ENCODE data around the gene FOXO6. TPM values are rescaled to one million over a fixed set of nuclear protein-coding genes. Genes with fewer than 3 reads are reported as not detected.
A peak's percentile ranks its signal among the peaks of the same experiment; 100 is the strongest.

The FOXO6 gene
- total RNA-seq, 2 experiments from 2014 or later: 0.20 TPM; not detected in 1

DNA sequence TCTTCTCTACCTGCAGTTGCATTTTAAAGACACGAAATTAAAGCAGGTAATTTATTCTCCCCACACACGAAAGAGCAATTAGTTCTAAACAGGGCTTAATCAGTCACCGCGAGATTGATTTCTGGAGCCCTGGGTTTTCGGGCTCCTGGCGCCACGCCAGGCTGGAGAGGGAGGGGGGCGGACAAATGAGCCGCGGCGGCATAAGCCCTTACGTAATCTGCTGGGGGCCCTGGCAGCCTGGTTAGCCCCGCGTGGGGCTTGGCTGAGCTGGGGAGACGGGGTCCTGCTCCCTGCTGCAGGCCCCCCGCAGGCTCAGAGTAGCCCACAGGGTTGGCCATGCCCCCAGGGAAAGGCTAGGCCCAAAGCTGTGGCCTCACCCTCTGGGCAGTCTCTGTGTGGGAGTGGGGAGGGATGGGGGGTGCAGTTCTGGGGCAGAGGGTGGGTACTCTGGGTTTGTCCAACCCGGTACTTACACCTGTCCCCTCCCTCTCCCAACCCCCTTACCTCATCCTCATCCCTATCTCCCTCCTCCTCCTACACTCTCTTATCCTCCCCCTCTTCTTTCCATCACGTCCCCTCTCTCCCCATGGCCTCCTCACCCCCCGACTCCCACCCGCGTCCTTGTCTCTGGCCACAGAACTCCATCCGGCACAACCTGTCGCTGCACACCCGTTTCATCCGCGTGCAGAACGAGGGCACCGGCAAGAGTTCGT, 19.9 kb downstream of the FOXO6 start:
- Mint-ChIP-seq H3K27ac (no peak overlapping the region), H3K9me3 (no peaks in the 10 kb centered on the region), H3K27me3 (peaks cover 49% of the 10 kb centered on the region), H3K4me1 (peaks cover 14% of the 10 kb centered on the region), H3K4me3 (peak overlapping the region; percentile 58), H3K36me3 (ENCODE audit: low read depth) (no peaks in the 10 kb centered on the region)
- DNase-seq: no peak
- CTCF ChIA-PET: no interaction called here
- POLR2A ChIA-PET: interaction anchor here (0.8 kb wide), 1 partner anchor 23 kb away, joined by 3 read pairs; no protein-coding TSS in a partner anchor

DNA sequence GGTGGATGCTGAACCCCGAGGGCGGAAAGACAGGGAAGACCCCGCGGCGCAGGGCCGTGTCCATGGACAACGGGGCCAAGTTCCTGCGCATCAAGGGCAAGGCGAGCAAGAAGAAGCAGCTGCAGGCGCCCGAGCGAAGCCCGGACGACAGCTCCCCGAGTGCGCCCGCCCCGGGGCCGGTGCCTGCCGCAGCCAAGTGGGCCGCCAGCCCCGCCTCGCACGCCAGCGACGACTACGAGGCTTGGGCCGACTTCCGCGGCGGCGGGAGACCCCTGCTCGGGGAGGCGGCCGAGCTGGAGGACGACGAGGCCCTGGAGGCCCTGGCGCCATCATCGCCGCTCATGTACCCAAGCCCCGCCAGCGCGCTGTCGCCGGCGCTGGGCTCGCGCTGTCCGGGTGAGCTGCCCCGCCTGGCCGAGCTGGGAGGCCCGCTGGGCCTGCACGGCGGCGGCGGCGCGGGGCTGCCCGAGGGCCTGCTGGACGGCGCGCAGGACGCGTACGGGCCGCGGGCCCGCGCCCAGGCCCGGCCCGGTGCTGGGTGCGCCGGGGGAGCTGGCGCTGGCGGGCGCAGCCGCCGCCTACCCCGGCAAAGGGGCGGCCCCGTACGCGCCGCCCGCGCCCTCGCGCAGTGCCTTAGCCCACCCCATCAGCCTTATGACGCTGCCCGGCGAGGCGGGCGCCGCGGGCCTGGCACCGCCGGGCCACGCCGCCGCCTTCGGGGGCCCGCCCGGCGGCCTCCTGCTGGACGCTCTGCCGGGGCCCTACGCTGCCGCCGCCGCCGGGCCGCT, 20.7 kb downstream of the FOXO6 start:
- no peak overlapping the region for H3K27ac Mint-ChIP-seq
- no peaks in the 10 kb centered on the region for H3K36me3 Mint-ChIP-seq (ENCODE audit: low read depth)
- no peak for DNase-seq
- no peaks in the 10 kb centered on the region for H3K9me3 Mint-ChIP-seq
- peaks cover 14% of the 10 kb centered on the region for H3K4me1 Mint-ChIP-seq
- peaks cover 48% of the 10 kb centered on the region for H3K27me3 Mint-ChIP-seq
- ChIA-PET POLR2A (interaction anchor here (0.8 kb wide), 1 partner anchor 22 kb away, joined by 3 read pairs; no protein-coding TSS in a partner anchor), CTCF (no interaction called here)
- H3K4me3 Mint-ChIP-seq: peak overlapping the region; percentile 58

DNA sequence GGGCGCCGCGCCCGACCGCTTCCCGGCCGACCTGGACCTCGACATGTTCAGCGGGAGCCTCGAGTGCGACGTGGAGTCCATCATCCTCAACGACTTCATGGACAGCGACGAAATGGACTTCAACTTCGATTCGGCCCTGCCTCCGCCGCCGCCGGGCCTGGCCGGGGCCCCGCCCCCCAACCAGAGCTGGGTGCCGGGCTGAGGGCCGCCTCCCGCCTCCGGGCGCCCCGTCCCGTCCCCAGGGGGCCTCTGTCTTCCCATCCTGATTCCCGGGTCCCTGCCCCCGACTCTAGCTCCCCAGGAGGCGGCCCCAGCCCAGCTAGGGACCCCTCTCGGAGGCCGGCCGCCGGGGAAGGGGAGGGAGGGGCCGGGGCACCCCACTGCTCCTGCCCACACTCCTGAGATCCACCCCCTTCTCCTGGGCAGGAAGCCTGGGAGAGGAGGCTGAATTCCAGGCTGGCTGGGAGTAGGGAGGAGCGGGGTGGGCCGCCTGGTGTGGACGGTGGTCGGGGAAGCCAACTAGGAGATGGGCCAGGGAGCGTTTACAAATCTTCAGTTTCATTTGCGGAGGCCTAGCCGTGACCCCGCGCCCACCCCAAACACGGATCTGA, 21.4 kb downstream of the FOXO6 start:
- peaks cover 14% of the 10 kb centered on the region for H3K4me1 Mint-ChIP-seq
- DNase-seq: no peak
- CTCF ChIA-PET: no interaction called here
- peaks cover 51% of the 10 kb centered on the region for H3K27me3 Mint-ChIP-seq
- H3K9me3 Mint-ChIP-seq: no peaks in the 10 kb centered on the region
- no peak overlapping the region for H3K27ac Mint-ChIP-seq
- POLR2A ChIA-PET: interaction anchor here (0.8 kb wide), 1 partner anchor 22 kb away, joined by 3 read pairs; no protein-coding TSS in a partner anchor
- H3K36me3 Mint-ChIP-seq (ENCODE audit: low read depth): no peaks in the 10 kb centered on the region
- H3K4me3 Mint-ChIP-seq: peak overlapping the region; percentile 24

DNA sequence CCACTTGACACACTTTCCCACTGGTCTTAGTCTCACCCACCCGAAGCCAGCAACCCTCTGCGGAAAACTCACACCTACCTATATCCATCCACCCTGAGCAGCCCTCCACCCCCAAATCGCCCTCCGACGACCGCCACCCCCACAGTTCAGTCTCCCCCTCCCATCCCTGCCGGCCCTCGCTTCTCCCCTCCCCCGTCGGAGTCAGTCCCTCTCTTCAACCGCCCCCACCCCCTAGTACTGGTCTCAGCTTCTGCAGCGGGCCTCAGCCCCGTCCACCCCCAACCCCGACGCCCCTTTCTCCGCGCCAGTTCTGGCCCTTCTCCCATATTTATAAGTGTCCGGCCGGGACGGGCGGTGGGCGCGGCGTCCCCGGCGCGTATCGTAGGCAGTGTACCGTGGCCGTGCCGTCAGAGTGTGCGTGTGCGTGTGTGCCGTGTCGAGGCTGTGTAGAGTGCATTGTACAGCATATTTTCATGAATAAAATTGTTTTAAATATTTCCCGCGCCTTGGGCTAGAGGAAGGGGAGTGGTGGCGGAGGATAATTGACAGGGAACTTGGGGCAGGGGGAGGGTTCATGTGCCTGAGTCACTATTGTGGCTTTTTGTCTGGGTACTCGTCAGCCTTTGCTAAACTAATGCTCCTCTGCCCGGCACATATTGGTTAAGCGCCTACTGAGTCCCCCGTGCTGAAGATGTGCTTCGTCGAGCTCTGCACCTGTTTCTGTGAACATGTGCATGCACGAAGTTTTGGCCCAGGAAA, 22.0 kb downstream of the FOXO6 start:
- ChIA-PET POLR2A (no interaction called here), CTCF (no interaction called here)
- peak overlapping the region; percentile 47 for H3K4me3 Mint-ChIP-seq
- peaks cover 53% of the 10 kb centered on the region for H3K27me3 Mint-ChIP-seq
- H3K27ac Mint-ChIP-seq: no peak overlapping the region
- no peak for DNase-seq
- peaks cover 14% of the 10 kb centered on the region for H3K4me1 Mint-ChIP-seq
- H3K9me3 Mint-ChIP-seq: no peaks in the 10 kb centered on the region
- no peaks in the 10 kb centered on the region for H3K36me3 Mint-ChIP-seq (ENCODE audit: low read depth)

DNA sequence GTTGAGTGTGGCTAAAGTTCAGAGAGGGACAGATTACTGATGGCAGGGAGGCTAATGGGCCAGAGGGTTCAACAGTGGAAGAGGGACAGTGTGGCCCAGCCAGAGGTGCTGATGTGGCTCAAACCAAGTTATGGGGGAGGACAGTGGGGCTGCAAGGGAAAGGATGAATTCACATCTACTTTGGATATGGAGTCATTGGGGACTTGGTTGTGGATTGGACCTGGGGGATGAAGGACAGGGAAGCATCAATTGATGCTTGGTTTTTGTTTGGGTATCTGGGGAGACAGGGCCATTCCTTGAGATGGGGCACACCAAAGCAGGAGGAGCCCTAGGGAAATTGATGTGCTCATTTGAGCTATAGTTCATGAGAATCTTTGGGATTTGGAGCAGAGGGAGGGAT, 23.3 kb downstream of the FOXO6 start:
- Mint-ChIP-seq H3K9me3 (no peaks in the 10 kb centered on the region), H3K27me3 (peaks cover 55% of the 10 kb centered on the region), H3K4me1 (peaks cover 14% of the 10 kb centered on the region), H3K36me3 (ENCODE audit: low read depth) (no peaks in the 10 kb centered on the region), H3K4me3 (no peak overlapping the region), H3K27ac (no peak overlapping the region)
- no peak for DNase-seq
- ChIA-PET CTCF (no interaction called here), POLR2A (no interaction called here)

DNA sequence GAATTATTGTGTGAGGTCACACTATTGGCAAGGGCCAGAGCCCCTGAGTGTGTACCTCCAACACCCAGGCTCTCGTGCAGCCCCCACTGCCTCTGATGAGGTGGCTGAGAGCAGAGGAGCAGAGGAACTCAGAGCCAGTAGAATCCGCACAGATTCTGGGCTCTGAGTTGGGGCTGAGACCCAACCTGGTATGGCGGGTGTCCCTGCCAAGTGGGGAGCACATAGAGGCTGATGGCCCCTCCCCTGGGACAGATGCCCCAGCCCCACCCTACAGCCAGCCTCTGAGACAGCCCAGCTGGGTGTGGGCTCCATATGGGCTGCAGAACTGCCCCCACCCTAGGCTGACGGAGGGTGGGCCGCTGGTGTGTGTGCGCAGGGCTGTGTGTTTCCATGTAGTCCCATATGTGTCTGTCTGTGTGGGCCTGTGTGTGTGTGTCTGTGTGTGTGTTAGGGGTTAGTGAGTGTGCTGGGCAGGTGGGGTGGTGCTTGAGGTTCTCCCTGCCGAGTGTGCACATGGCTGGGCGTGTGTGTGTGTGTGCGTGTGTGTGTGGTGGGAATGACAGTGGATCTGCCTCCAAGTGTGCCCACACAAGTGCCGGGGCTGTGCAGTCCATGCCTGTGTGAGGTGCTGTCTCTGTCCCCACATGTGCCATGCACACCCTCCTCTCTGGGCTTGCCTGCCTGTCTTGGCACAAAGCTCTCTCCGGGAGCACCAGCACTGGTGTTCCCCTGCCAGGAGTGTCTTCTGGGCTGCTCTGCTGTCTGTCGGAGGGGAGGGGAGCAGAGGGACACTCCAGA, 24.4 kb downstream of the FOXO6 start:
- Mint-ChIP-seq H3K4me3 (no peak overlapping the region), H3K4me1 (peaks cover 12% of the 10 kb centered on the region), H3K27me3 (peaks cover 47% of the 10 kb centered on the region), H3K36me3 (ENCODE audit: low read depth) (no peaks in the 10 kb centered on the region), H3K27ac (no peak overlapping the region), H3K9me3 (no peaks in the 10 kb centered on the region)
- ChIA-PET POLR2A (no interaction called here), CTCF (no interaction called here)
- DNase-seq: no peak

DNA sequence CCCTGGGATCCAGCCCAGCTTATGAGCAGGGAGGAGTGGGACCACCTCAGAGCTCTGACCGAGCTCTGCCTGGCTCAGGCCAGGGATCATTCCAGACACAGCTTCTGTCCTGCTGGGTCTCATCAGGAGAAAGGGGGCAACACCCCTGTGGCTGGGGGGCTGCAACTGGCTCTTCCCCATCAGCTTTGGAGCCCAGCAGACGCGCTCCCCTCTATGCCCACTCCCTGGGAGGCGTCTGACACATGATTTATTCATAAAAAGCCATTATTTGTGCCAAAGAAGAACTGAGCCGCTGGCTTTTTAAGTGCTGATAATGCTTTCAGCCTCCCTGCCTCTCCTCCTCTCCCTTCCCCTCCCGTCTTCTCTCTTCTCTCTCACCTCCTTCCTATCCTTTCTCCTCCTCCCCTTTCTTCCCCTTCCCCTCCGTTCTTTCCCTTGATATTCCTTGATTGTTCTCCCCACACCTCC, 25.0 kb downstream of the FOXO6 start:
- peaks cover 42% of the 10 kb centered on the region for H3K27me3 Mint-ChIP-seq

DNA sequence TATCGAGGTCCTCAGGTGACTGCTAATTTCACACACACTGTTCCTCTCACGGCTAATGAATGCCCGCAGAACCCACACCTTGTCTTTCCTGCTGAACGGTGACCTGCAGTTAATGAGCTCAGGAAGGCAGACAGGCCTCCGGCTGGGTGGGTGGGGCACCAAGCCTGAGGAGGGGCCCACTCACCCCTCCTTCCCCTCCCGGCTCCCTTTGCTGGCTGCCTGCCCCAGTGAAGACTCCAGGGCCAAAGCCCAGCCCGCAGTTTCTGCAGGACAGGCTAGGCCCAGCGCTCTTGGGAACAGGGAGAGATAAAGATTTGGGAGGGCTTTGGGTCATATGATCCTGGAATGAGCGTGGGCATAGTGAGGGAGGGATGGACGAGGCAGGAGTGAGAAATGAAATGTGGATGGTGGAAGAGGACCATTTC, 26.4 kb downstream of the FOXO6 start:
- H3K27ac Mint-ChIP-seq: no peak overlapping the region
- no peak overlapping the region for H3K4me3 Mint-ChIP-seq
- H3K36me3 Mint-ChIP-seq (ENCODE audit: low read depth): no peaks in the 10 kb centered on the region
- H3K4me1 Mint-ChIP-seq: peaks cover 8% of the 10 kb centered on the region
- no peak for DNase-seq
- ChIA-PET CTCF (no interaction called here), POLR2A (no interaction called here)
- peaks cover 41% of the 10 kb centered on the region for H3K27me3 Mint-ChIP-seq
- no peaks in the 10 kb centered on the region for H3K9me3 Mint-ChIP-seq

More for the DNA sequence above, 25.0 kb downstream of the FOXO6 start:
- H3K9me3 Mint-ChIP-seq: no peaks in the 10 kb centered on the region
- ChIA-PET POLR2A (no interaction called here), CTCF (no interaction called here)
- no peak overlapping the region for H3K27ac Mint-ChIP-seq
- H3K36me3 Mint-ChIP-seq (ENCODE audit: low read depth): no peaks in the 10 kb centered on the region
- peaks cover 11% of the 10 kb centered on the region for H3K4me1 Mint-ChIP-seq
- DNase-seq: no peak
- no peak overlapping the region for H3K4me3 Mint-ChIP-seq

DNA sequence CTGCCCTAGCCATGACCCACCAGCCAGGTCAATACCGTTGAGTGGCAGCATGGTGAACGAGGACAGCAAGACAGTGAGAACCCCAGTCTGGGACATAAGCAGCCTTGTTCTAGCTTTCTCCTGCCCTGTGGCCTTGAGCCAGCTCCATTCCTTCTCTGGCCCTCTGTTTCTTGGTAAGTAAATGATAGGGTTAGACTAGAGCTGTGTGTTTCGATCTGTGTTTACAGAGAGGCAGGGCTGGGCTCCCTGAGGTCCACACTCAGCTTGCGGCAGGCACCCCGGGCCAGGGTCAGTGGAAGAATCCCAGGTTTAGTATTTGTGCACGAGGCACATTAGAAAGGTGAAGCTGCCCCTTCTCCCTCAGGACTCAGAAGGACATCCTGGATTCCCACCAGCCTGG, 27.3 kb downstream of the FOXO6 start:
- ChIA-PET CTCF (interaction anchor here (0.6 kb wide), 1 partner anchor 983 kb away, joined by 3 read pairs; no protein-coding TSS in a partner anchor), POLR2A (no interaction called here)
- Mint-ChIP-seq H3K27ac (no peak overlapping the region), H3K9me3 (no peaks in the 10 kb centered on the region), H3K4me3 (no peak overlapping the region), H3K27me3 (peaks cover 34% of the 10 kb centered on the region), H3K36me3 (ENCODE audit: low read depth) (no peaks in the 10 kb centered on the region), H3K4me1 (peaks cover 2% of the 10 kb centered on the region)
- no peak for DNase-seq

DNA sequence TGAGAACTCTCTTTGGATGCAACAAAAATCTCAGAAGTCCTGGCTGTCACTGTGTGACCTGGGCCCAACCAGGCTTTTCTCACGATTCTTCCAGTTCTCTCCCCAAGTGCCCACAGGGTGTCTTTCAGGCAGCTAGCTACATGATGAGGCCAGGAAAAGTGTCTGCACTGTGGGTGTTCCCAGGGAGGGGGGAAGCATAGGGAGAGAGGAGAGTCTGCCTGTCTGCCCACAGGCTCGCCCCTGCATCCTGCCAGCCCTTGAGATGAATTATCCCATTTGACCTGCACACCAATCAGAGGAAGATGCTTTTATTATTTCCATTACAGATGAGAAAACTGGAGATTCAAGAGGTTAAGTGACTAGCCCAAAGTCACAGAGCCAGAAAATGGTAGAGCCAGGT, 27.8 kb downstream of the FOXO6 start:
- peaks cover 29% of the 10 kb centered on the region for H3K27me3 Mint-ChIP-seq
- DNase-seq: no peak
- ChIA-PET CTCF (interaction anchor here (0.6 kb wide), 1 partner anchor 983 kb away, joined by 3 read pairs; no protein-coding TSS in a partner anchor), POLR2A (no interaction called here)
- no peaks in the 10 kb centered on the region for H3K36me3 Mint-ChIP-seq (ENCODE audit: low read depth)
- no peaks in the 10 kb centered on the region for H3K4me1 Mint-ChIP-seq
- no peak overlapping the region for H3K4me3 Mint-ChIP-seq
- no peaks in the 10 kb centered on the region for H3K9me3 Mint-ChIP-seq
- H3K27ac Mint-ChIP-seq: no peak overlapping the region

DNA sequence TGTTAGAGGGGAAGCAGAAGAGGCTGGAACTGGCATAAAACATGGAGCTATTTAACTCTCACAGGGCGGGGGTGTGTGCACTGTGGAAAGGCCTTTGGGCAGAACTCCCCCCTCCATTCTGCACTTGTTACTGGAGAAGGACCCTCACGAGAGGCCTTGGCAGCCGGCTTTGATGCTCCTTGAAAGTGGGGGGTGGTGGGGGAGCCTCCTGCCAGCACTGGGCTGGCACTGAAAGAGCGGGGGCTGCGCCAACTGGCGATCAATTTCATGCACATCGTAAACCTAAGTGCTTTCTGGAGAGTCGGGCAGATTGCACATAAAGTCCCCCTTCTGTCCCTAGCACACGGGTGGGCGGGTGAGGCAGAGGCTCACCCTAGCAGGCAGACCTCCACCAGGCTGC, 28.9 kb downstream of the FOXO6 start:
- ChIA-PET POLR2A (no interaction called here), CTCF (no interaction called here)
- Mint-ChIP-seq H3K27ac (no peak overlapping the region), H3K36me3 (ENCODE audit: low read depth) (no peaks in the 10 kb centered on the region), H3K9me3 (no peaks in the 10 kb centered on the region), H3K4me1 (no peaks in the 10 kb centered on the region), H3K4me3 (no peak overlapping the region), H3K27me3 (peaks cover 17% of the 10 kb centered on the region)
- no peak for DNase-seq

DNA sequence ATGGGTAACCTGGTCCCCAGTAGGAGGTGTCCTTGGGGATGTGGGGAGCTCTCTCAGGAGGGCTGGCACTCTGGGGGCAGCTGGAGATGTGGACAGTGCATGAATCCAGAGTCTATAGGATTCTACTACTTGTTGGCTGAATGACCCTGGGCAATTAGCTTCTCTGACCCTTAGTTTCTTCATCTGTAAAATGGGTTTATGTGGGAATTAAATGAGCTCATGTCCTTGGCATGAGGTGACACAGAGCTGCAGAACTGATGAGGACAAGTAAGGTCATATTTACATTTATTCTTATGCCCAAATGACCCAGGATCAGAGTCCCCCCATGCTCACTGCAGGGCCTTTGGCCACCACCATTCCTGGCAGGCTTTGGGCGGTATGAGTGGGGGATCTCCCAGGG, 29.3 kb downstream of the FOXO6 start:
- H3K36me3 Mint-ChIP-seq (ENCODE audit: low read depth): no peaks in the 10 kb centered on the region
- no peak overlapping the region for H3K27ac Mint-ChIP-seq
- ChIA-PET POLR2A (no interaction called here), CTCF (no interaction called here)
- no peak for DNase-seq
- H3K4me1 Mint-ChIP-seq: no peaks in the 10 kb centered on the region
- H3K9me3 Mint-ChIP-seq: no peaks in the 10 kb centered on the region
- peaks cover 18% of the 10 kb centered on the region for H3K27me3 Mint-ChIP-seq
- H3K4me3 Mint-ChIP-seq: no peak overlapping the region
